RWPE1 (cell line): Measurements from ENCODE around the gene LDB3.

Experiments
- CTCF ChIA-PET: fragments of 350-600 bp; sonication (Branson Sonifier 250); formaldehyde crosslinking; extraction: SDS; loops from one replicate; lab custom pipeline; 2021; lab: Yijun Ruan, JAX
- POLR2A ChIA-PET: fragments of 400-600 bp; formaldehyde crosslinking; extraction: SDS; loops from one replicate; lab custom pipeline; 2020; ENCODE audit warnings: antibody characterized with exemption; ENCODE audit not compliant: low non-redundant PET; lab: Yijun Ruan, JAX
- DNase-seq: peaks from one replicate; pipeline ENCODE4 v3.0.0; 2012; ENCODE audit warnings: low spot score
- H3K27ac ChIP-seq: fragments of 450-650 bp; 2 replicates; pipeline ENCODE4 v1.5.1; 2017
- CTCF ChIP-seq: fragments of 450-650 bp; conservative IDR thresholded peaks from 2 replicates; pipeline ENCODE4 v1.5.1; 2017; ENCODE audit warnings: low read depth, mild to moderate bottlenecking

LDB3 gene

GRCh38 chr10:86663576-86664339 lies 4.6 kb upstream of the LDB3 start:
- ChIA-PET CTCF (no interaction called here), POLR2A (no interaction called here)
- H3K27ac ChIP-seq = no peak overlapping the region
- no peak for DNase-seq
- TF ChIP-seq CTCF = no peak

- H3K27ac ChIP-seq = no peak overlapping the region
- CTCF ChIA-PET = interaction anchor here (0.5 kb wide), 1 partner anchor 55 kb away, joined by 4 read pairs; no protein-coding TSS in a partner anchor
- TF ChIP-seq CTCF = no peak
- DNase-seq = no peak
- POLR2A ChIA-PET = no interaction called here
Measured at GRCh38 chr10:86664341-86665217, 3.7 kb upstream of the LDB3 start.

GRCh38 chr10:86665218-86665607 lies 3.1 kb upstream of the LDB3 start:
- POLR2A ChIA-PET = no interaction called here
- CTCF ChIA-PET = interaction anchor here (0.5 kb wide), 1 partner anchor 54 kb away, joined by 4 read pairs; no protein-coding TSS in a partner anchor
- no peak for TF ChIP-seq CTCF
- no peak for DNase-seq
- H3K27ac ChIP-seq = no peak overlapping the region

- TF ChIP-seq CTCF = no peak
- DNase-seq = no peak
- CTCF ChIA-PET = no interaction called here
- POLR2A ChIA-PET = no interaction called here
- H3K27ac ChIP-seq = no peak overlapping the region
Measured at GRCh38 chr10:86665868-86666267, 2.4 kb upstream of the LDB3 start.

GRCh38 chr10:86666538-86666937 lies 1.8 kb upstream of the LDB3 start:
- H3K27ac ChIP-seq = no peak overlapping the region
- ChIA-PET POLR2A (interaction anchor here (0.6 kb wide), 1 partner anchor 177 kb away, joined by 3 read pairs; no protein-coding TSS in a partner anchor), CTCF (no interaction called here)
- TF ChIP-seq CTCF = no peak
- no peak for DNase-seq

- CTCF ChIA-PET = interaction anchor here (0.7 to 0.9 kb wide), 2 partner anchors 8 to 41 kb away, joined by 3 to 4 read pairs; no protein-coding TSS in a partner anchor
- no peak for TF ChIP-seq CTCF
- no peak overlapping the region for H3K27ac ChIP-seq
- DNase-seq = no peak
- POLR2A ChIA-PET = no interaction called here
Measured at GRCh38 chr10:86667421-86668181, 710 bp upstream of the LDB3 start.
